H9 (cell line): ENCODE results near the gene EDNRA. TPM values are rescaled to one million over a fixed set of nuclear protein-coding genes. Genes with fewer than 3 reads are reported as not detected.

Experiments used
- DNase-seq: peaks from one replicate; pipeline ENCODE4 v3.0.0-alpha.2; 2017
- H2AFZ ChIP-seq: one replicate; pipeline ENCODE4 v1.6.1; 2013; ENCODE audit warnings: mild to moderate bottlenecking, low read length, control low read depth, moderate library complexity
- H2AK5ac ChIP-seq: 2 replicates; pipeline ENCODE4 v1.6.1; 2013; ENCODE audit warnings: low read length, control low read depth, mixed read lengths; ENCODE audit not compliant: insufficient read length
- H2BK120ac ChIP-seq: one replicate; pipeline ENCODE4 v1.6.1; 2013; ENCODE audit warnings: low read depth, mild to moderate bottlenecking, low read length, control low read depth, inconsistent platforms; ENCODE audit not compliant: poor library complexity, severe bottlenecking
- H2BK12ac ChIP-seq: 2 replicates; pipeline ENCODE4 v1.6.1; 2013; ENCODE audit warnings: low read length, control low read depth, mixed read lengths, low read depth; ENCODE audit not compliant: insufficient read length
- H2BK15ac ChIP-seq: 2 replicates; pipeline ENCODE4 v1.6.1; 2013; ENCODE audit warnings: low read depth, low read length, control low read depth
- H2BK20ac ChIP-seq: one replicate; pipeline ENCODE4 v1.6.1; 2013; ENCODE audit warnings: low read depth, mild to moderate bottlenecking, low read length, control low read depth, inconsistent platforms; ENCODE audit not compliant: poor library complexity, severe bottlenecking
- H2BK5ac ChIP-seq: 2 replicates; pipeline ENCODE4 v1.6.1; 2013; ENCODE audit warnings: low read length, control low read depth, mixed read lengths; ENCODE audit not compliant: insufficient read length
- H3K14ac ChIP-seq: 2 replicates; pipeline ENCODE4 v1.6.1; 2013; ENCODE audit warnings: low read length, control low read depth; ENCODE audit not compliant: insufficient read depth
- H3K18ac ChIP-seq: 2 replicates; pipeline ENCODE4 v1.6.1; 2013; ENCODE audit warnings: low read depth, mild to moderate bottlenecking, mixed read lengths, low read length, control low read depth; ENCODE audit not compliant: insufficient read length
- H3K23ac ChIP-seq: 2 replicates; pipeline ENCODE4 v1.6.1; 2013; ENCODE audit warnings: low read length, control low read depth, mixed read lengths, low read depth; ENCODE audit not compliant: insufficient read length
- H3K23me2 ChIP-seq: 2 replicates; pipeline ENCODE4 v1.6.1; 2013; ENCODE audit warnings: low read depth, mild to moderate bottlenecking, mixed read lengths, low read length, control low read depth; ENCODE audit not compliant: insufficient read length, poor library complexity, severe bottlenecking
- H3K27ac ChIP-seq: 2 replicates; pipeline ENCODE4 v1.5.1; 2013; ENCODE audit warnings: low read length, control low read depth, mixed read lengths, low read depth; ENCODE audit not compliant: insufficient read length
- H3K27me3 ChIP-seq: 2 replicates; pipeline ENCODE4 v1.6.1; 2013; ENCODE audit warnings: low read length, control low read depth, inconsistent platforms; ENCODE audit not compliant: insufficient read depth
- H3K4ac ChIP-seq: 2 replicates; pipeline ENCODE4 v1.6.1; 2013; ENCODE audit warnings: low read depth, mild to moderate bottlenecking, control low read depth, inconsistent platforms, low read length, moderate library complexity
- H3K4me1 ChIP-seq: 2 replicates; pipeline ENCODE4 v1.6.1; 2013; ENCODE audit warnings: low read length, control low read depth, inconsistent platforms; ENCODE audit not compliant: insufficient read depth
- H3K4me2 ChIP-seq: 2 replicates; pipeline ENCODE4 v1.6.1; 2013; ENCODE audit warnings: low read length, control low read depth, mixed read lengths; ENCODE audit not compliant: insufficient read length, insufficient read depth
- H3K56ac ChIP-seq: 2 replicates; pipeline ENCODE4 v1.6.1; 2013; ENCODE audit warnings: low read depth, mild to moderate bottlenecking, mixed read lengths, low read length, control low read depth; ENCODE audit not compliant: insufficient read length
- H3K79me1 ChIP-seq: 2 replicates; pipeline ENCODE4 v1.6.1; 2013; ENCODE audit warnings: low read depth, mild to moderate bottlenecking, moderate library complexity, low read length, control low read depth, inconsistent platforms; ENCODE audit not compliant: insufficient read depth, poor library complexity, severe bottlenecking
- H3K79me2 ChIP-seq: 2 replicates; pipeline ENCODE4 v1.6.1; 2013; ENCODE audit warnings: low read length, control low read depth, inconsistent platforms; ENCODE audit not compliant: insufficient read depth
- H3K9ac ChIP-seq: 2 replicates; pipeline ENCODE4 v1.6.1; 2013; ENCODE audit warnings: low read length, control low read depth, mixed read lengths; ENCODE audit not compliant: insufficient read length; ENCODE audit errors: extremely low read depth
- H3K9me3 ChIP-seq: one replicate; pipeline ENCODE4 v1.6.1; 2013; ENCODE audit warnings: low read depth, low read length, inconsistent platforms; ENCODE audit not compliant: control insufficient read depth
- H3T11ph ChIP-seq: one replicate; pipeline ENCODE4 v1.6.1; 2013; ENCODE audit warnings: mild to moderate bottlenecking, low read length, control low read depth, inconsistent platforms
- H4K20me1 ChIP-seq: one replicate; pipeline ENCODE4 v1.6.1; 2013; ENCODE audit not compliant: control insufficient read depth, insufficient read length, insufficient read depth
- H4K5ac ChIP-seq: 2 replicates; pipeline ENCODE4 v1.6.1; 2013; ENCODE audit warnings: low read depth, mild to moderate bottlenecking, mixed read lengths, low read length, control low read depth; ENCODE audit not compliant: insufficient read length
- H4K8ac ChIP-seq: replicated peaks from 2 replicates; pipeline ENCODE4 v1.6.1; 2013; ENCODE audit warnings: low read length, control low read depth, mixed read lengths, low read depth; ENCODE audit not compliant: insufficient read length
- H4K91ac ChIP-seq: 2 replicates; pipeline ENCODE4 v1.6.1; 2013; ENCODE audit warnings: low read depth, mild to moderate bottlenecking, moderate library complexity, mixed read lengths, low read length, control low read depth; ENCODE audit not compliant: insufficient read length
- H3K27ac Mint-ChIP-seq, 3 experiments: 2 replicates in 2 of 3; 3 replicates in 1 of 3; pipeline ENCODE4 v1.8.0; 2020 to 2021; ENCODE audit warnings: mixed read lengths in 3 of 3, mild to moderate bottlenecking in 1 of 3, moderate library complexity in 1 of 3
- H3K27me3 Mint-ChIP-seq: 2 replicates; pipeline ENCODE4 v1.8.0; 2021; ENCODE audit warnings: low read depth, mild to moderate bottlenecking, moderate library complexity, mixed read lengths
- H3K36me3 Mint-ChIP-seq, 3 experiments: 2 replicates in 2 of 3; 3 replicates in 1 of 3; pipeline ENCODE4 v1.8.0; 2020 to 2021; ENCODE audit warnings: low read depth in 3 of 3, mixed read lengths in 3 of 3; ENCODE audit not compliant: insufficient read depth in 1 of 3
- H3K4me1 Mint-ChIP-seq, 2 experiments: 2 replicates each; pipeline ENCODE4 v1.8.0; 2020; ENCODE audit warnings: mixed read lengths in 2 of 2
- H3K4me3 Mint-ChIP-seq, 2 experiments: 2 replicates in 1 of 2; 3 replicates in 1 of 2; pipeline ENCODE4 v1.8.0; 2020 to 2021; ENCODE audit warnings: mild to moderate bottlenecking in 2 of 2, mixed read lengths in 2 of 2, moderate library complexity in 1 of 2
- H3K9me3 Mint-ChIP-seq, 2 experiments: 2 replicates in 1 of 2; 3 replicates in 1 of 2; pipeline ENCODE4 v1.8.0; 2020; ENCODE audit warnings: mild to moderate bottlenecking in 2 of 2, mixed read lengths in 2 of 2, moderate library complexity in 1 of 2
- CTCF ChIP-seq: fragments of 200-600 bp; sonication (generic); conservative IDR thresholded peaks from 3 replicates; pipeline ENCODE4 v1.8.0; 2021; ENCODE audit warnings: antibody characterized with exemption, mild to moderate bottlenecking
- WGBS: extraction: QIAGEN DNeasy Blood & Tissue Kit; methylation state at CpG from one replicate; pipeline ENCODE4 v1.1.7; 2013; ENCODE audit warnings: missing lambda C conversion rate, low lambda C conversion rate, mixed read lengths; ENCODE audit not compliant: insufficient read length; ENCODE audit errors: extremely low coverage; 5-methylcytosine and 5-hydroxymethylcytosine counted together
- total RNA-seq: library from RNA; stranded (reverse); gene quantifications from 2 replicates; pipeline ENCODE4 v1.2.1, GENCODE V29; 2021

Gene EDNRA
- total RNA-seq, 1 experiment from 2014 or later, result 1.6 TPM

- H3K14ac ChIP-seq, result no peak overlapping the region
- H3K23me2 ChIP-seq, result no peaks in the 10 kb centered on the region
- peaks cover 0 to 5% of the 10 kb centered on the region in 2 experiments; a peak in 4 of 5 replicates for H3K9me3 Mint-ChIP-seq
- H3K4me3 Mint-ChIP-seq, result no peak overlapping the region
- H3K27ac Mint-ChIP-seq, result no peak overlapping the region
- H2AK5ac ChIP-seq, result no peak overlapping the region
- no peak overlapping the region for H2BK5ac ChIP-seq
- H2BK12ac ChIP-seq, result no peak overlapping the region
- H3K4ac ChIP-seq, result no peak overlapping the region
- no peak overlapping the region for H3K23ac ChIP-seq
- no peak overlapping the region for H3K56ac ChIP-seq
- H3K9me3 ChIP-seq, result no peaks in the 10 kb centered on the region
- H2BK15ac ChIP-seq, result no peak overlapping the region
- DNase-seq, result no peak
- H3K4me2 ChIP-seq, result no peak overlapping the region
- H4K8ac ChIP-seq, result no peak overlapping the region
- WGBS, result no CpG with 5 or more reads among the region's 1 CpG
- no peaks in the 10 kb centered on the region for H3K27me3 Mint-ChIP-seq
- H3K4me1 Mint-ChIP-seq, result peaks cover 16 to 17% of the 10 kb centered on the region in 2 experiments; a peak in 3 of 4 replicates
- H2BK120ac ChIP-seq, result no peak overlapping the region
- no peaks in the 10 kb centered on the region for H3K27me3 ChIP-seq
- no peak overlapping the region for H4K5ac ChIP-seq
- no peak for TF ChIP-seq CTCF
- H3K79me2 ChIP-seq, result no peaks in the 10 kb centered on the region
- H3K79me1 ChIP-seq, result no peaks in the 10 kb centered on the region
- no peaks in the 10 kb centered on the region for H4K20me1 ChIP-seq
- no peak overlapping the region for H4K91ac ChIP-seq
- no peak overlapping the region for H3K9ac ChIP-seq
- no peaks in the 10 kb centered on the region; a peak in 1 of 7 replicates for H3K36me3 Mint-ChIP-seq
- H2AFZ ChIP-seq, result no peak overlapping the region
- H3K18ac ChIP-seq, result no peak overlapping the region
- no peak overlapping the region for H3K27ac ChIP-seq
- H2BK20ac ChIP-seq, result no peak overlapping the region
- H3T11ph ChIP-seq, result no peak overlapping the region
- H3K4me1 ChIP-seq, result no peaks in the 10 kb centered on the region; the same call in 1 of the 2 replicates
Observed at GRCh38 chr4:147567276-147567675, 86.4 kb downstream of the EDNRA start.
